ENCODE measurements around the gene SPP2. TPM values are rescaled to one million over a fixed set of nuclear protein-coding genes. Genes with fewer than 3 reads are reported as not detected.
A peak's percentile ranks its signal among the peaks of the same experiment; 100 is the strongest.

The SPP2 gene
- total RNA-seq, 1 donor from 2014 or later: not detected

DNA sequence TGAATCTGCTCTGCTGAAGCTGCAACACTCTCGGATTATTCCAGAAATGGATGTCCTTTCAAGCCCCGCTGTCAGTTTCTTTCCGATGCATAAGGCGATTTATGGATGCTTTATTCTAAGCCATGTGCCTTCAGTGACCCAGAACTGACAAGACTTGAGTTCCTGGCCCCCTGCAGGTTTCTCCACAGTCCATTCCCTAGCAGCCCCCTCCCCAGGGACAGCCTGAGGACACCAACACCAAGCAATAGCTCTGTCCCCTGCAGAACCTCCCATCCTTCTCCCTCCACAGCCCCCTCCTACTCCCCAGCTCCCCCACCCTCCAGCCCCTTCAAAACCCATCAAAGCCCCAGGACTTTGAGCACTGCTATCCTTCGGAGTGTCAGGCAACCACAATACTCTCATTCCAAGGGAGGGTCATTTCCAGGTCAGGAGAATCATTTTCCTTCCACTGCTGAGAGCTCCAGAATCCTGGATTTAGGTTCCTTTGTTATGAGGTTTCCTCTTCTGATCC, 24.6 kb upstream of the SPP2 start:
- peaks cover 12% of the 10 kb centered on the region for H3K9me3 Mint-ChIP-seq
- H3K4me3 Mint-ChIP-seq: peak overlapping the region; percentile 57
- no peak overlapping the region for H3K27ac Mint-ChIP-seq
- H3K4me1 Mint-ChIP-seq (ENCODE audit: low read depth): peaks cover 33% of the 10 kb centered on the region
- H3K27me3 Mint-ChIP-seq (ENCODE audit: insufficient read depth): peaks cover 12% of the 10 kb centered on the region
- no peak for DNase-seq (ENCODE audit: low spot score)
- intact Hi-C loops (cut with micrococcal nuclease): no loop called here
- H3K36me3 Mint-ChIP-seq (ENCODE audit: low read depth): peaks cover 3% of the 10 kb centered on the region

DNA sequence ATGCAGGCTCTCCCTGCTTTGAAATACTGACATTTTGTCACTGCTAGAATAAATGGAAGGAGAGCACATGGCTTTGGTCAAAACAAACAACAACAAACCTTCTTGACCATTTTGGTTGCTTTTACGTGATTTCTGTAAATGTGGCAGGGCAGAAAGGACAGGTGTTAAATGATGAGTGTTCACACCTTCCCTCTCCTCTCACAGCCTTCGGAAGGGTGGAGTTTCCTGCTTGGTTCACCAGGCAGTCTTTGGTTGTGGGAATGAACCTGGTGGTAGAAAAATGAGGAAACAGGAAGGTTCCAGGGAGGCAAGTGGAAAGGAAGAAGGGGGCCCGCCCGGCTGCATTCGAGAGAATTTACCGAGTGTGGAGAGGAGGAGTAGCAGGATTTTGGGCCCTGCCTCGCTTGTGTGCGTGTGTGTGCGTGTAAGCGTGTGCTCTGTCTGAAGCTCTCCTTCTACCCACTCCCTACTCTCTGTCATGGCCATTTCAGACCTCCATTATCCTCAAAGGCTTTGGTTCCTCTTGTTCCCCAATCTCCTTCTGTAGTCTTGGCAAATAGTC, 23.7 kb upstream of the SPP2 start:
- Mint-ChIP-seq H3K9me3 (peaks cover 11% of the 10 kb centered on the region), H3K36me3 (ENCODE audit: low read depth) (peaks cover 3% of the 10 kb centered on the region), H3K4me1 (ENCODE audit: low read depth) (peaks cover 38% of the 10 kb centered on the region), H3K4me3 (peak overlapping the region; percentile 15), H3K27me3 (ENCODE audit: insufficient read depth) (peaks cover 10% of the 10 kb centered on the region), H3K27ac (no peak overlapping the region)
- DNase-seq (ENCODE audit: low spot score): no peak
- intact Hi-C loops (cut with micrococcal nuclease): no loop called here

DNA sequence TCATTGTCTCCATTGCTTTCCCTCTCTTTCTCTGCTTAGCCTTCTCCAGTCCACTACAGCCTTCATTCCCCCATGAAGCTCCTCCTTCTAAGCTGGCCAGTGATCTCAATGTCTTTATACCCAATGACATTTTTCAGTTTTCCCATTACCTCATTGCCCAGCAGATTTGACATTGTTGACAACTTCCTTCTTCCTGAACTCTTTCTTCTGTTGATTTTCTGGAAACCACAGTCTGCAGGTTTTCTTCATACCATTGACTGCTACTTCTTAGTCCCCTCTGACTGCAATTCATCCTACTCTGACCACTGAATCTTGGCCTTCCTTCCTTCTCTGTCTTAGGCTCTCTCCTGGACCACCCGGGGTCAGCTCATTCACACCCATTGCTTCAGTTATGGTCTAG, 22.9 kb upstream of the SPP2 start:
- Mint-ChIP-seq H3K27me3 (ENCODE audit: insufficient read depth) (peaks cover 3% of the 10 kb centered on the region), H3K27ac (no peak overlapping the region), H3K9me3 (peaks cover 3% of the 10 kb centered on the region), H3K4me3 (peak overlapping the region; percentile 5), H3K4me1 (ENCODE audit: low read depth) (peaks cover 46% of the 10 kb centered on the region), H3K36me3 (ENCODE audit: low read depth) (no peaks in the 10 kb centered on the region)
- intact Hi-C loops (cut with micrococcal nuclease): no loop called here
- no peak for DNase-seq (ENCODE audit: low spot score)

- Mint-ChIP-seq H3K36me3 (ENCODE audit: low read depth) (peaks cover 4% of the 10 kb centered on the region), H3K27ac (no peak overlapping the region), H3K4me1 (ENCODE audit: low read depth) (peaks cover 50% of the 10 kb centered on the region), H3K27me3 (ENCODE audit: insufficient read depth) (peaks cover 1% of the 10 kb centered on the region), H3K9me3 (peaks cover 7% of the 10 kb centered on the region), H3K4me3 (no peak overlapping the region)
- intact Hi-C loops (cut with micrococcal nuclease): no loop called here
- DNase-seq (ENCODE audit: low spot score): no peak
Measured at GRCh38 chr2:234029150-234029733, 21.3 kb upstream of the SPP2 start.

- Mint-ChIP-seq H3K27me3 (ENCODE audit: insufficient read depth) (peaks cover 3% of the 10 kb centered on the region), H3K4me1 (ENCODE audit: low read depth) (peaks cover 39% of the 10 kb centered on the region), H3K9me3 (peaks cover 15% of the 10 kb centered on the region), H3K36me3 (ENCODE audit: low read depth) (peaks cover 4% of the 10 kb centered on the region), H3K27ac (no peak overlapping the region), H3K4me3 (no peak overlapping the region)
- no peak for DNase-seq (ENCODE audit: low spot score)
- intact Hi-C loops (cut with micrococcal nuclease): loop anchor here (10.0 kb wide), 1 partner anchor 166 kb away; the partner anchor contains the start of gene MSL3B
Measured at GRCh38 chr2:234031207-234031606, 19.3 kb upstream of the SPP2 start.

- Mint-ChIP-seq H3K4me3 (no peak overlapping the region), H3K9me3 (peaks cover 25% of the 10 kb centered on the region), H3K27ac (peak overlapping the region; percentile 20), H3K4me1 (ENCODE audit: low read depth) (peaks cover 27% of the 10 kb centered on the region), H3K36me3 (ENCODE audit: low read depth) (peaks cover 4% of the 10 kb centered on the region), H3K27me3 (ENCODE audit: insufficient read depth) (peaks cover 14% of the 10 kb centered on the region)
- intact Hi-C loops (cut with micrococcal nuclease): loop anchor here (1.0 to 10.0 kb wide), 5 partner anchors 31 to 260 kb away; partner anchors contain the start of gene MSL3B
- peak; percentile 24 for DNase-seq (ENCODE audit: low spot score)
Measured at GRCh38 chr2:234032279-234032856, 18.1 kb upstream of the SPP2 start.

DNA sequence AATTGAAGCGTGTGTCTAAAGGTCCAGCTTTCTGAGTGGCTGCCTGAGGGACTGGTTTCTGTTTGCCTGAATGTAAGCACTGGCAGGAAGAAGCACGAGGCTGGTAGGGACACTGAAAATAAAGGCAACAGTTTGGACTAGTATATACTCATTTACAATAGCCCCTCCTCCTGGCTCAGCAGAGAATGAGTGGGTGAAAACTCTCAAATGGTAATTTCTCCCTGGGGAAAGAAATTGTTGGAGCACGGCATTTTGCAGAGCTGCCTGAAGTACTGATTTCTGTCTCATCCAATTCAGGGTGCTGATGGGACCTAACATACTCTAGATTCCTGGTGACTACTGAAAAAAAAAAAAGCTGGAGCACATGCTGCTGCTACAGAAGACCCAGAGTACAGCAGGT, 17.3 kb upstream of the SPP2 start:
- no peak for DNase-seq (ENCODE audit: low spot score)
- peaks cover 27% of the 10 kb centered on the region for H3K9me3 Mint-ChIP-seq
- no peak overlapping the region for H3K4me3 Mint-ChIP-seq
- H3K27me3 Mint-ChIP-seq (ENCODE audit: insufficient read depth): peaks cover 16% of the 10 kb centered on the region
- H3K4me1 Mint-ChIP-seq (ENCODE audit: low read depth): peaks cover 21% of the 10 kb centered on the region
- intact Hi-C loops (cut with micrococcal nuclease): loop anchor here (10.0 kb wide), 1 partner anchor 168 kb away; the partner anchor contains the start of gene MSL3B
- no peak overlapping the region for H3K27ac Mint-ChIP-seq
- H3K36me3 Mint-ChIP-seq (ENCODE audit: low read depth): peaks cover 4% of the 10 kb centered on the region

DNA sequence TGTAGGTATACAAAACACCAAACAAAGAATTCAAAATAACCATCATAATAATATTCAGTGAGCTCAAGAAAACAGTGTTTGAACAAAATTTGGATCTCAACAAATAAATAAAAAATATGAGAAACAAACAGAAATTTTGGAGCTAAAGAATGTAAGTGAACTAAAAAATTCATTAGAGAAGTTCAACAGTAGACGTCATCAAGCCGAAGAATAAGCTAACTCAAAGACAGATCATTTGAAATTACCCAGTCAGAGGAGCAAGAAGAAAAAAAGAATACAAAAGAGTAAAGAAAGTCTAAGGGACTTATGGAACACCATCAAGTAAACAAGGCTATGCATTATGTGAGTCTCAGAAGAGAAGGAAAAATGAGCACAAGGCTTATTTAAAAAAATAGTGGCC, 16.6 kb upstream of the SPP2 start:
- peaks cover 18% of the 10 kb centered on the region for H3K27me3 Mint-ChIP-seq (ENCODE audit: insufficient read depth)
- intact Hi-C loops (cut with micrococcal nuclease): loop anchor here (10.0 kb wide), 1 partner anchor 169 kb away; the partner anchor contains the start of gene MSL3B
- peaks cover 21% of the 10 kb centered on the region for H3K4me1 Mint-ChIP-seq (ENCODE audit: low read depth)
- H3K9me3 Mint-ChIP-seq: peaks cover 34% of the 10 kb centered on the region
- no peak overlapping the region for H3K27ac Mint-ChIP-seq
- H3K36me3 Mint-ChIP-seq (ENCODE audit: low read depth): peaks cover 4% of the 10 kb centered on the region
- no peak overlapping the region for H3K4me3 Mint-ChIP-seq
- no peak for DNase-seq (ENCODE audit: low spot score)

- no peak for DNase-seq (ENCODE audit: low spot score)
- peaks cover 35% of the 10 kb centered on the region for H3K27me3 Mint-ChIP-seq (ENCODE audit: insufficient read depth)
- no peak overlapping the region for H3K4me3 Mint-ChIP-seq
- intact Hi-C loops (cut with micrococcal nuclease): loop anchor here (10.0 kb wide), 1 partner anchor 173 kb away; the partner anchor contains the start of gene MSL3B
- H3K9me3 Mint-ChIP-seq: peaks cover 35% of the 10 kb centered on the region
- peaks cover 4% of the 10 kb centered on the region for H3K36me3 Mint-ChIP-seq (ENCODE audit: low read depth)
- H3K27ac Mint-ChIP-seq: no peak overlapping the region
- no peaks in the 10 kb centered on the region for H3K4me1 Mint-ChIP-seq (ENCODE audit: low read depth)
Measured at GRCh38 chr2:234038076-234038802, 12.3 kb upstream of the SPP2 start.

- no peak for DNase-seq (ENCODE audit: low spot score)
- H3K27me3 Mint-ChIP-seq (ENCODE audit: insufficient read depth): peaks cover 43% of the 10 kb centered on the region
- no peaks in the 10 kb centered on the region for H3K36me3 Mint-ChIP-seq (ENCODE audit: low read depth)
- no peak overlapping the region for H3K27ac Mint-ChIP-seq
- H3K9me3 Mint-ChIP-seq: no peaks in the 10 kb centered on the region
- no peak overlapping the region for H3K4me3 Mint-ChIP-seq
- intact Hi-C loops (cut with micrococcal nuclease): no loop called here
- H3K4me1 Mint-ChIP-seq (ENCODE audit: low read depth): no peaks in the 10 kb centered on the region
Measured at GRCh38 chr2:234044157-234044556, 6.3 kb upstream of the SPP2 start.

DNA sequence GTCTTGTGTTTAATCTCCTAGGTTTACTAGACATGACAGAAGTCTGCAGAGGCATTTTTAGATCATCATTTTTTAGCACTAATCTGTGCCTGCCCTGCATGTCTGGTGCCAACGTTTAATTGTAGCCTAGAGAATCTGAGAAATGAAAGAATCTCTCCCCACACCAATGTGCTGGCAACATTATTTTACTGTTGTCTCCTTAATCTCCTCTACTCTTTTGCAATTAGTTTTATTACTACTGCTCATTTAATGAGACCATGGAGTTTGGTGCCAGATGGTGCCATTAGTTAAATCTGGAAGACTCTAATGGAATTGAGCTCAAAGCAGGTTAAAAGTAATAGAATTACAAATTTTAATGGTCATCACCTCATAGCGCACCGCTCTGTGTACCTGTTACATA, 4.0 kb upstream of the SPP2 start:
- intact Hi-C loops (cut with micrococcal nuclease): no loop called here
- DNase-seq (ENCODE audit: low spot score): no peak
- Mint-ChIP-seq H3K9me3 (no peaks in the 10 kb centered on the region), H3K4me3 (no peak overlapping the region), H3K27me3 (ENCODE audit: insufficient read depth) (peaks cover 38% of the 10 kb centered on the region), H3K36me3 (ENCODE audit: low read depth) (no peaks in the 10 kb centered on the region), H3K27ac (no peak overlapping the region), H3K4me1 (ENCODE audit: low read depth) (no peaks in the 10 kb centered on the region)

DNA sequence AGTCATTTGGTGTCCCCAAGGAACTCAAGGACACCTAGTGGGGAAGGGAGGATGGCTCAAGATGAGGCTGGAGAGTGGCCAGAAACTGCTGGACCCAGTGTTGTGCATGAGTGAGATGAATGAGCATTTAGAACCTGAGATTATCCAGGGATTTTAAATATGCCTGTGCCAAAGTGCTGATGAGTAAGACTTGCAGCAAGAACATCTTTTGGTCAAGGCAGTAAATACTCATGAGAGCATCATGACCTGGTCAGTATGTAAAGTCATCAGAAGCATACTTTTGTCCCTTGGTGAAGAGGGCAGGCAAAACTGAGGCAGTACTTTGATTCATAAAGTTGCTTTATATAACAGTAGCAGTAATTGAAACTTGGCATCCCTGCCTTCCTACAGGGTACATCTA, 3.1 kb upstream of the SPP2 start:
- intact Hi-C loops (cut with micrococcal nuclease): no loop called here
- no peaks in the 10 kb centered on the region for H3K9me3 Mint-ChIP-seq
- H3K36me3 Mint-ChIP-seq (ENCODE audit: low read depth): no peaks in the 10 kb centered on the region
- no peak overlapping the region for H3K27ac Mint-ChIP-seq
- H3K4me1 Mint-ChIP-seq (ENCODE audit: low read depth): no peaks in the 10 kb centered on the region
- H3K27me3 Mint-ChIP-seq (ENCODE audit: insufficient read depth): peaks cover 33% of the 10 kb centered on the region
- no peak overlapping the region for H3K4me3 Mint-ChIP-seq
- DNase-seq (ENCODE audit: low spot score): no peak

GRCh38 chr2:234048049-234048448, 2.5 kb upstream of the SPP2 start:
- no peak for DNase-seq (ENCODE audit: low spot score)
- Mint-ChIP-seq H3K27ac (no peak overlapping the region), H3K4me3 (no peak overlapping the region), H3K36me3 (ENCODE audit: low read depth) (no peaks in the 10 kb centered on the region), H3K4me1 (ENCODE audit: low read depth) (no peaks in the 10 kb centered on the region), H3K9me3 (no peaks in the 10 kb centered on the region), H3K27me3 (ENCODE audit: insufficient read depth) (peaks cover 33% of the 10 kb centered on the region)
- intact Hi-C loops (cut with micrococcal nuclease): no loop called here
